ENCODE data around the gene ZNF423.

ZNF423 gene

DNA sequence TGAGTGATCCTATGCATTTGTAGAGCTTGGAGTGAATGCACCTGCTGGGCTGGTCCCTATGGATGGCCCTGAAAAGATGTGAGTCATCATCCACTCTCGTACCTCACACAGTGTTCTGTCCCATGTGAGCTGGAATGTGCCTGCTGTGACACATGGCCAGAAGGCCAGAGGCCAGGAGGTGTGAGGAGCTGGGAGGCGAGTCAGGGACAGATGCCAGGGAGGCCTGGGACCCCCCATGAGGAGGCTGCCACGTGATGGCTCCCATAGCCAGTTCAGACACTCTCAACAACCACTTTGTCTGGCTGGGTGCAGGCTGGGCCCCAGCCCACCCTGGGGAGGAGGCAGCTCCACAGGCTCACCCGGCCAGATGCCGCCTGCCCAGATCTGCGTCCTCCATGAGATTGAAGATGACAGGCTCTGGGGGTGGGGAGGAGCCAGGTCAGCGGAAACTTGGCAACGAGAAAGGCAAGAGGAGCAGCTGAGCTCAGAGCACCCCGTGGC, 313.5 kb downstream of the ZNF423 start:
- no peak for DNase-seq

DNA sequence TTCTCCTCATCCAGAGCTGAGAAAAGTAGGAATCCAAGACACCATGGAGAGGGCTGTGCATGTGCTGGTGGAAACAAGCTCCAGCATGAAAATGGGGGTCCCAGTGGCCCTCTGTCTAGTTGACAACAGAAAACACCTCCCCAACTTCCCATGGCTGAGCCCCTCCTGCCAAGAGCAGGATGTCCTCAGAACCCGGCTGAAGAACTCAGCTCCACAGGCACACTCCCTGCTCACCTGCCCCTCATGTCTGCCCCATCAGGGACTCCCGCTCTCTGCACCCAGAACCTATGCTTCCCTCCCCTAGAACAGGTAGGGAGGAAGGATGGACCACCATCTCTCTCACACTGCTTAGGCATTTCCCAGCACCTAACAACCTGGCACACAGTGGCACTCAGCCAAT, 315.1 kb downstream of the ZNF423 start:
- no peak for DNase-seq

DNA sequence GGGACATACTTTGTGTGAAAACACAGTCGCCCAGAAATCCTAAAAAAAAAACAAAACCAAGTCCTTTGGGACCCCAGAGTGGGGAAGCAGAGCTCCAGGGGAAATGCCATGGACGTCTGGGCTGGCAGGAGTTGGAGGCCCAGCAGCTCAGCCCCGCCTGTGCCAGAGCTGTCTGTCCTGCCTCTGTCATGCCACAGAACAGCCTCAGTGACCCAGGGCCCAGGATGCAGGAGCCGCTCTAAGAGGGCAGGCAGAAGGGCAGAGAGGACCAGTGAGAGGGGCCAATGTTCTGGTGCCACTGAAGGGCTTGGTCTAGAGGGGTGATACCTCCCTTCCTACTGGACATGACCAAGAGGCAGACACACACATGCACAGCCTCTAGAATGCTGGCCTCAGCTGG, 316.2 kb downstream of the ZNF423 start:
- no peak for DNase-seq

- DNase-seq, result no peak
These were observed 317.9 kb downstream of the ZNF423 start for GRCh38 chr16:49537924-49538459.

- DNase-seq, result no peak
These were observed 320.9 kb downstream of the ZNF423 start for GRCh38 chr16:49534901-49535610.

GRCh38 chr16:49533422-49533821, 322.5 kb downstream of the ZNF423 start:
- DNase-seq, result no peak

DNA sequence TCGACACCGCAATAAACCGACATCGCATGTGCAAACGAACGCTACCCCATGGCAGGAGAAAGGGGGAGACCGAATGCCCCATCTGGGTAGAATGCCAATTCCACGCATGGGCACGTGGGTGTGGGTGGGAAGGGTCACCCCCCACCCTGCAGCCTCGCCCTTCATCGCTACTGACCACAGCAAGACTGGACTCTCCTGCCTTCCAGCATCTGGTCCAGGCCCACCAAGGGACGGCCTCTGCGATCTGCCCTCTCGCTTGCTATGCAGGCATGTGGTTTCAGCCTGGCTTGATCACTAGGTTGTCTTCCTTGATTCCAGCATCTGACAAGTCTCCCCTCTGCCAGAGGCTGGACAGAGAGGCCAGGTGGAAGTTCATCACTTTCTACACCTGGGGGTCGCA, 323.0 kb downstream of the ZNF423 start:
- no peak for DNase-seq

GRCh38 chr16:49531931-49532840, 323.7 kb downstream of the ZNF423 start:
- DNase-seq, result no peak

DNA sequence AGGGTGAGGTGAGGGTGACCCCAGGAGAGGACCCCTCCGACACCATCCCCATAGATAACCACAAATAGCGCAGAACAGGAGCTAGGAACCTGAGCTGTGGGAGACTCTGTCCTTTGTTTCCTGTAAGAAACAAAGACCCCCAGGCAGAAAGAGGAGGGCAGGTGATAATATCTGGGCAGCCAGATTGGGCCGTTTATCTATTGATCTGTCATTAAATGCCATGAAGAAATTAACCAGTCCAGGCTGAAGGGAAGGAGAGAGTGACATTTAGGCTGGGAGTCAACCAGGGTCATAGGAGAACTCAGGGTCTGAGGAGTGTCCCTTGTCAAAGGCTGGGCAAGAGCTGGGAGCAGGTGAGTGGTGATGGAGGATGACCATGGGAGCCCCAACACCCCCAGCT, 324.5 kb downstream of the ZNF423 start:
- DNase-seq, result no peak

DNA sequence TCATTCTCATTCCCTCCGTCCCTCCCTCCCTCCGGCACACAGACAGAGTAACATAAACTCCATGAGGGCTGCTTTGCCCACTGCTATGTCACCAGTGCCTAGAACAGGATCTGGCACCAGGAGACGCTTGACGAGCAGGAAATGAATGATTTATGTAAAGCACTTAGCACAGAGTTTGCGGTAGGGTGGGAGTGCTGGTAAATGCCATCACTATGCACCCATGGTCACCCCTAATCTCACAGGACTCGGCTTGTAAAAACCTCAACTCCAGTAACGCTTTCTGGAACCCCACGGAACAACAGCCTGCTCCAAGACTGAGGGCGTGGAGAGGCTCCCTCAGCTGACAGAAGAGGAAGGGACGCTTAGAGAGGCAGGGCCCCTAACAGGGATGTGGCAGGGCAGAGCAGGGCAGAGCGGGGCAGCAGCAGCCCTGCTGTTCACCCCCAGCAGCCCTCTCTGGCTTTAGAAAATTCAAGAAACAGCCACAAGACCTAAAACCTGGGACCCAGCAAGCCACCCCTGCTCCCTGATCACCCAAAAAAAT, 325.4 kb downstream of the ZNF423 start:
- DNase-seq, result no peak

DNA sequence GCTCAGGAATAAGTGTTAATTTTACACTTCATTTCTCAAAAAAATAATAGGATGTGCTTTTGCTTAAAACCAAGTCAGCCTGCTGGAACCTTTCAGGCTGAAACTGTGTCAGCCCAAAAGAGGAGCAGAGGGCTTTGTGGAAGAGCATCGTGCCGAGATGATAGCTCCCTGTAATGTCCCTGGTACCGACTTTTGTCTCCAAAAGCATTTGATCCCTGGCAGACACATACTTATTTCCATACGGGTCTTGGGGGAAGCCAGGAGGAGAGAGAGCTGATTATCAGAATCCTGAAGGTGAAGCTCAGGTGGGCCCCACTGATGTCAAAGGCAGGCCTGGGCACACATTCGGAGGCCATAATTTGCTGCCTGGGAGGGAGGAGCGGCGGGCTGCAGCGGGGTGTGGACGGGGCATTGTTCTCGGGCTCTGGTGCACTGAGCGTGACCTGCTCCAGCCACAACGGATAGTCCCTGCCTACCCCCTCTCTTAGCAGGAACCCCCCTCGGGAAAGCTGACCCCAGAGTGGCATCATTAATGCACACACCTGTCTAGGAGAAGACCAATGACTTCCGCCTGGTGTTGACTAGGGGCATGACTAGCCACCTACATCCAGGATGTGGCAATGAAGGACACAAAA, 326.4 kb downstream of the ZNF423 start:
- no peak for DNase-seq

DNA sequence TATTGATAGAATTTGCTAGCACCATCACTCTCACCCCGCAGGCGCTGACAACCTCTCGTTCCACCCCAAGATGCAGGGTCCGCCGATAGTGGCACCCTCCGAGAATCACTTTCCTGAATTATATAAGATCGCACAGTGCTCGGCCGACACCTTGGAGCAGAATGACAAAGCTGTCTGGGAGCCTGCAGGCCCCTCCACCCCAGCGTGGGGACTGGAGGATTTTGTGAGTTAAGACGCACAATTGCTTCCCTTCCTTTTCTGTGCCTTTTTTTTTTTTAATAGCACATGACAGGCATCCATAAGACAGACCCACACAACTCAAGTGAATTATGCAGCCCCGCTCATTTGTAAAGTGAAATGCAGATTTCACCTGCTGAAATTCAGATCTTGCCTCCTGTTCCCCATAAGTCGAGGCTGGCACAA, 327.0 kb downstream of the ZNF423 start:
- DNase-seq, result no peak

- DNase-seq, result no peak
These were observed 327.6 kb downstream of the ZNF423 start for GRCh38 chr16:49528060-49528865.

- no peak for DNase-seq
These were observed 328.3 kb downstream of the ZNF423 start for GRCh38 chr16:49527611-49528010.

GRCh38 chr16:49526860-49527365, 329.0 kb downstream of the ZNF423 start:
- DNase-seq, result no peak

DNA sequence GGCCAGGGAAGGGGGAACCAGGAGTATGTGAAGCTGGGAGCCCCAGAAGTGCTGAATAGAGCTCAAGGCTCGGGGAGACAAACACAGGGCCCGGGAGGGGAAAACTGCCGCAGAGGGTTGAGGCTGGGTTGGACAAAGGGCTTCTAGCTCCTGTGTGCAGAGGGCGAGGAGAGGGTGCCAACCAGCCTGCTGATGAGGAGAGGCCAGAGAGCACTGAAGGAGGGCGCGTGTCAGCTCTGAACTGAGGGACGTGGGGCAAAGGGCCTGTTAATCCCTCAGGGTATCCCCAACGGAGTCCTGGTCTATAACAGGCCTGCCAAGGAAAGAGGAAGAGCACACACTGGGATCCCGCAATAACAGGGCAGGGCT, 331.0 kb downstream of the ZNF423 start:
- DNase-seq, result no peak

DNA sequence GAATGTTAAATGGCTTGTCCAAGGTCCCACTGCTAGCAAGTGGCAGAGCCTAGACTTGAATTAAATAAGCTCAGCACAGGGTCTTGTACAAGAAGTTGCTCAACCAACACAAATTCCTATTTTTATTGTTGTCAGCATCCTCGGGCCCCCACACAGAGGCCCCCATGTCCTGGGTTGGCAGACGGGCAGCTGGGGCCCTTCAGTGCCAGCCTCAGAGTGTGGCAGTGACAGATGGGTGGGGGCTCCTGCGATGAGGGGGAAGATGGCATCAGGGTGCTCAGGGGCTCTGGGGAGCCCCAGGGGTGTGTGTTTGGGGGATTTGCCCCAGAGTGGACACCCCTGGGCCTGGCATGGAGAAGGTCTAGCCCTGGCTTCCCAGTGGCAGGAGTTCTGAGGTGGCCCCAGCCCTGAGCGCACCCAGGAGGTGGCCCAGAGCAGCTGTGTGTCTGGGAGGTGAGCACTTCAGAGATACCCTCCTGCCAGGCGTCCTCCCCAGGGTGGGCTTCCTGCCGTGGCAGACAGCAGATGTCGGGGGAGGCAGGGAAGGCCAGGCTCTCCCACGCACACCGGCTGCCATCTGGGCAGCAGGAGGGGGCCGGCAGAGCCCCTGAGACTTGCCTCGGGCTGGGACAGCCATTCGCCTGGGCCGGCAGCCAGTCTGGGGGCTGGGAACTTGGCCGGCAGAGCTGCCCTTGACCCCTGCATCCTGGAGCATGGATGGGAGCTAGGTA, 331.5 kb downstream of the ZNF423 start:
- DNase-seq, result no peak

DNA sequence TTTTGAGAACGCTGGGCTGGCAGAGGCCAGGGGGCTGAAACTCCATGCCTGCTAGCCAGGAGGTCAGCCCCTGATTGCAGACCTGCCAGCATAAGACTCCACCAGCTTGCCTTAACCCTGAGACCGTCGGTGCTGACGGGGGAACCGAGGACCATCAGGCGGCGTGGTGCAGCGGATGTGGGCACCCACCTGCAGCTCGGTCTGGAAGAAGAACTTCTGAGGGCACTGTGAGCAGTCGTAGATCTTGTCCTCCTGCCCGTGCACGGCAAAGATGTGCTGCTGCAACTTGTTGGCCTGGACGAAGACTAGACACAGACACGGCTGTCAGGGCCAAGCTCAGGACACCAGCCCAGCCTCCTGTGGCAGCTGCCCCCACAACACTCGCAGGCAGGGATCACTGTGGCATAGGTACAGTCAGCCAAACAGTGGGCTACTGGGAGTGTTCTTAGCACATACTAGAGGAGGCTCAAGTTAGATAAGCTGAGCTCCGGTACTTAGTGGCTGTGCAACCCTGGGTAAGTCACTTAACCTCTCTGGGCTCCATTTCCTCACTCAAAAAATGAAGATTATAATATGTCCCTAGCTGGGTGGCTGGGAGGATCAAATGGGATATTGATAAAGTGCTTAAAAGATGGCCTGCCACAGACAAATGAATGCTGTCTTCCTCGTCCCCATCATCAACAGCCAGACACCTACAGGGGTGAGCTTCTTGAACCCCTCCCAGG, 332.3 kb downstream of the ZNF423 start:
- no peak for DNase-seq

DNA sequence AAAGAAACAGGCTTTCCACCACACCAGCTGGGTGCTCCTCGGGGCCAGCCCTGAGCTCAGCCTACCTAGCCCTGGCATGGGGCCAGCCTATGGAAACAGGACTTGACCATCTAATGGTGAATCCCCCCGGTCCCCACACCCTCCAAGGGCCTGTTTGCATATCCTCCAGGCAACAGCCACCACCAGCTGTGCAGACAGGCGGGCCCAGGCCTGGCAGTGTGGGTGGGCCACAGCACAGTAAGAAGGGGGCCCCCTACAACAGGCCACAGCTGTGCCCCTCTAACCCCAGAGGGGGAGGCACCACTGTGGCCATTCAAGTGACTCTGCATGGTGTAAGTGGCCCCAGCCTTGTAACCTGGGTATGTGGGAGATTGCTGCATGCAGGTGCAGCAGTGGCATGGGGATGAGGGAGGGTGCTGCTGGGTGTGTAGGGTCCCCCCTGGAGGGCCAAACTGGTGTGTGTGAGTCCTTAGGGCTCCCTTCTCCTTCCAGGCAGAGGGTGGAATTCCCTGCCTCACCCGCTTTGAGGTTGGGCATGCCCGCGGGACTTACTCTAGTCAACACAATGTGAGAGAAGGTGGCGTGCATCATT, 334.1 kb downstream of the ZNF423 start:
- DNase-seq, result no peak

GRCh38 chr16:49520492-49521038, 335.3 kb downstream of the ZNF423 start:
- no peak for DNase-seq

Data from CD4-positive, alpha-beta T cell treated with Interleukin-4 for 4 hours (primary cell).